Calu3 (cell line): ENCODE measurements around the gene NTM. TPM values are rescaled to one million over a fixed set of nuclear protein-coding genes. Genes with fewer than 3 reads are reported as not detected.

ENCODE experiments used
- BruUV-seq: library from RNA; stranded (reverse); fragments of 400-500 nt; replicated peaks from 2 replicates; lab custom pipeline; 2021; lab: Mats Ljungman, UMichigan
- CTCF ChIA-PET: fragments of 300-600 bp; sonication (Branson Sonifier 250); formaldehyde crosslinking; loops from one replicate; lab custom pipeline; 2022; ENCODE audit warnings: antibody characterized with exemption; lab: Charles Lee
- DNase-seq: peaks from one replicate; pipeline ENCODE4 v3.0.0; 2022
- H3K27ac Mint-ChIP-seq: one replicate; pipeline ENCODE4 v1.8.0; 2022; ENCODE audit warnings: mixed read lengths; ENCODE audit not compliant: unreplicated experiment
- H3K27me3 Mint-ChIP-seq: one replicate; pipeline ENCODE4 v1.8.0; 2022; ENCODE audit warnings: mixed read lengths; ENCODE audit not compliant: unreplicated experiment
- H3K36me3 Mint-ChIP-seq: one replicate; pipeline ENCODE4 v1.8.0; 2022; ENCODE audit warnings: mild to moderate bottlenecking, moderate library complexity, mixed read lengths; ENCODE audit not compliant: insufficient read depth, unreplicated experiment
- H3K4me1 Mint-ChIP-seq: one replicate; pipeline ENCODE4 v1.8.0; 2022; ENCODE audit warnings: mild to moderate bottlenecking, low read depth, mixed read lengths; ENCODE audit not compliant: unreplicated experiment
- H3K4me3 Mint-ChIP-seq: one replicate; pipeline ENCODE4 v1.8.0; 2022; ENCODE audit warnings: mild to moderate bottlenecking, low read depth, moderate library complexity, mixed read lengths; ENCODE audit not compliant: unreplicated experiment
- H3K9me3 Mint-ChIP-seq: one replicate; pipeline ENCODE4 v1.8.0; 2022; ENCODE audit warnings: low read depth, mixed read lengths; ENCODE audit not compliant: unreplicated experiment
- CTCF ChIP-seq: fragments of 200-600 bp; IDR thresholded peaks from one replicate; pipeline ENCODE4 v1.8.0; 2022; ENCODE audit warnings: antibody characterized with exemption; ENCODE audit not compliant: unreplicated experiment
- intact Hi-C: fragments of 100-400 bp; cut with micrococcal nuclease; formaldehyde crosslinking; loops from one replicate; pipeline ENCODE4 v1.10.0; 2022; ENCODE audit not compliant: unreplicated experiment
- total RNA-seq: library from RNA; stranded (reverse); gene quantifications from 2 replicates; pipeline ENCODE4 v1.2.3, GENCODE V29; 2022

NTM gene
- total RNA-seq, 1 experiment from 2014 or later = not detected

GRCh38 chr11:131690776-131691175, 320.4 kb downstream of the NTM start:
- peaks cover 8% of the 10 kb centered on the region for H3K9me3 Mint-ChIP-seq
- no peak for TF ChIP-seq CTCF
- intact Hi-C loops = no loop called here
- no peaks in the 10 kb centered on the region for H3K4me1 Mint-ChIP-seq
- BruUV-seq = no TSS peak
- no peak overlapping the region for H3K27ac Mint-ChIP-seq
- CTCF ChIA-PET = no interaction called here
- H3K4me3 Mint-ChIP-seq = no peak overlapping the region
- no peaks in the 10 kb centered on the region for H3K36me3 Mint-ChIP-seq
- DNase-seq = no peak
- H3K27me3 Mint-ChIP-seq = no peaks in the 10 kb centered on the region

GRCh38 chr11:131691181-131692041, 321.0 kb downstream of the NTM start:
- Mint-ChIP-seq H3K4me3 (no peak overlapping the region), H3K4me1 (no peaks in the 10 kb centered on the region), H3K36me3 (no peaks in the 10 kb centered on the region), H3K27ac (no peak overlapping the region), H3K9me3 (peaks cover 8% of the 10 kb centered on the region), H3K27me3 (no peaks in the 10 kb centered on the region)
- BruUV-seq = no TSS peak
- no peak for DNase-seq
- TF ChIP-seq CTCF = no peak
- CTCF ChIA-PET = no interaction called here
- intact Hi-C loops = no loop called here

GRCh38 chr11:131692151-131692550, 321.7 kb downstream of the NTM start:
- H3K27ac Mint-ChIP-seq = no peak overlapping the region
- no TSS peak for BruUV-seq
- H3K27me3 Mint-ChIP-seq = no peaks in the 10 kb centered on the region
- no peak overlapping the region for H3K4me3 Mint-ChIP-seq
- H3K4me1 Mint-ChIP-seq = no peaks in the 10 kb centered on the region
- no peaks in the 10 kb centered on the region for H3K36me3 Mint-ChIP-seq
- no peak for DNase-seq
- H3K9me3 Mint-ChIP-seq = peaks cover 8% of the 10 kb centered on the region
- TF ChIP-seq CTCF = no peak
- intact Hi-C loops = no loop called here
- CTCF ChIA-PET = no interaction called here

GRCh38 chr11:131692961-131693360, 322.5 kb downstream of the NTM start:
- no peak for DNase-seq
- no peaks in the 10 kb centered on the region for H3K27me3 Mint-ChIP-seq
- peaks cover 12% of the 10 kb centered on the region for H3K9me3 Mint-ChIP-seq
- no peak overlapping the region for H3K27ac Mint-ChIP-seq
- no peaks in the 10 kb centered on the region for H3K36me3 Mint-ChIP-seq
- no TSS peak for BruUV-seq
- no peak for TF ChIP-seq CTCF
- intact Hi-C loops = no loop called here
- H3K4me3 Mint-ChIP-seq = no peak overlapping the region
- CTCF ChIA-PET = no interaction called here
- H3K4me1 Mint-ChIP-seq = no peaks in the 10 kb centered on the region
